Measurements from ENCODE around the gene PDLIM4.

DNA sequence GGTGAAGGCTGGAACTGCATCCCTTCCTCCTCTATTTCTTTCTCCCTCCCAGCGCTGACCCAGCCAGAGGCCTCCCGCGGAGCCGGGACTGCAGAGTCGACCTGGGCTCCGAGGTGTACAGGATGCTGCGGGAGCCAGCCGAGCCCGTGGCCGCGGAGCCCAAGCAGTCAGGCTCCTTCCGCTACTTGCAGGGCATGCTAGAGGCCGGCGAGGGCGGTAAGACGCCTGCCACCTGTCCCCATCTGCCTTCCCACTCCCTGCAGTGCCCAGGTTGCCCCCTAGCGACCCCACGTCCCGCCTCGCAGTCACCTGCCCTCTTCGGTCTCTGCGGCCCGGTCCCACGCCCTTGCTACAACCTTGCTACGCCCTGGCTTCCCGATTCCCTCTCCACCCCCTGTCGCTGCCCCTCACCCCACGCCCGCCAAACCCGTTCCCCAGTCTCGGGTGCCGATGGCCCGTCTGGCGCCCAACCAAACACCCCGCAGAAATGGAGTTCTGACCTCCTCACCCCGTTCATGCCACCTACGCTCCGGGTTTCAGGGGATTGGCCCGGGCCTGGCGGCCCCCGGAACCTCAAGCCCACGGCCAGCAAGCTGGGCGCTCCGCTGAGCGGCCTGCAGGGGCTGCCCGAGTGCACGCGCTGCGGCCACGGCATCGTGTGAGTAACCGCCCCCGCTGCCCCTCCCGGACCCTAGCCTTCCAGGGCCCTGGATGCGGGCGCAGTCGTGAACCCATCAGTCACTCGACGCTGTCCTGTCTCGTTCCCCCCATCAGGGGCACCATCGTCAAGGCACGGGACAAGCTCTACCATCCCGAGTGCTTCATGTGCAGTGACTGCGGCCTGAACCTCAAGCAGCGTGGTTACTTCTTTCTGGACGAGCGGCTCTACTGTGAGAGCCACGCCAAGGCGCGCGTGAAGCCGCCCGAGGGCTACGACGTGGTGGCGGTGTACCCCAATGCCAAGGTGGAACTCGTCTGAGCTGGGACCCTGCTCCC is 14.1 kb downstream of the PDLIM4 start:
- TF ChIP-seq EZH2phosphoT487 (IDR thresholded peaks at IDR 0.05; ENCODE audit: insufficient read depth, low read depth) (no peak), EZH2 (IDR thresholded peaks at IDR 0.05; ENCODE audit: insufficient read depth, poor library complexity, severe bottlenecking) (no peak)

All from GM23248 (cell line).